RPMI7951 (cell line): ENCODE measurements around the gene AP4S1. TPM values are rescaled to one million over a fixed set of nuclear protein-coding genes. Genes with fewer than 3 reads are reported as not detected.

ENCODE experiments used
- DNase-seq: peaks from one replicate; pipeline ENCODE4 v3.0.0-alpha.2; 2012; ENCODE audit warnings: low read depth
- total RNA-seq: library from RNA; depleted of rRNA; stranded (reverse); fragments of >200 nt; shearing (Covaris generic); gene quantifications from 2 replicates; pipeline ENCODE4 v1.2.3, GENCODE V29; 2014

The AP4S1 gene
- total RNA-seq, 1 experiment from 2014 or later: 3.4 TPM

GRCh38 chr14:31006703-31007102, 18.7 kb upstream of the AP4S1 start:
- DNase-seq: no peak

- no peak for DNase-seq
These were observed 15.4 kb upstream of the AP4S1 start for GRCh38 chr14:31009836-31010574.

DNA sequence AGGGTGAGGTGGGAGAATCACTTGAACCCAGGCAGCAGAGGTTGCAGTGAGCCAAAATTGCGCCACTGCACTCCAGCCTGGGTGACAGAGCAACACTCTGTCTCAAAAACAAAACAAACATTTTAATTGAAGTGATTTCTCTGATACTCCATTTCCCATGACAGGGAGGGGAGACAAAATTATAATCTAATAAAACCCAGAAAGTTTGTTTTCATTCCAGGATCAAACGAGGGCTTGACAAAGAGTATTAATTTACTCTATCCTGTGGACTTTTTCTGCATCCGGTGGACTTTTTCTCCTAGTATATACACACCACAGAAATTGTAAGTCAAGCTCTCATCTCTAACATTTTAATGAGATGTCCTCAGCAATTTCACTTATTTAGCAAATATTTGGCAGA, 14.5 kb upstream of the AP4S1 start:
- DNase-seq: no peak

DNA sequence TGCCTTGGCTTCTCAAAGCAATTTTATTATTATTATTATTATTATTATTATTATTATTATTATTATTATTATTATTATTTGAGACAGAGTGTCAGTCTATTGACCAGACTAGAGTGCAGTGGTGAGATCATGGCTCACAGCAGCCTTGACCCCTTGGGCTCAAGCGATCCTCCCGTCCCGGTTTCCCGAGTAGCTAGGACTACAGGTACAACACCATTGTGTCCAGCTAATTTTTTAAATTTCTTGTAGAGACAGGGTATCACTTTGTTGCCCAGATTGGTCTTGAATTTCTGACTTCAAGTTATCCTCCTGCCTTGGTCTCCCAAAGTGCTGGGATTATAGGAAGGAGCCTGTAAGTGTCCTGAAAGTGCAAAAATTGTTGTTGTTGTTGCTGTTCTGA, 11.6 kb upstream of the AP4S1 start:
- no peak for DNase-seq

DNA sequence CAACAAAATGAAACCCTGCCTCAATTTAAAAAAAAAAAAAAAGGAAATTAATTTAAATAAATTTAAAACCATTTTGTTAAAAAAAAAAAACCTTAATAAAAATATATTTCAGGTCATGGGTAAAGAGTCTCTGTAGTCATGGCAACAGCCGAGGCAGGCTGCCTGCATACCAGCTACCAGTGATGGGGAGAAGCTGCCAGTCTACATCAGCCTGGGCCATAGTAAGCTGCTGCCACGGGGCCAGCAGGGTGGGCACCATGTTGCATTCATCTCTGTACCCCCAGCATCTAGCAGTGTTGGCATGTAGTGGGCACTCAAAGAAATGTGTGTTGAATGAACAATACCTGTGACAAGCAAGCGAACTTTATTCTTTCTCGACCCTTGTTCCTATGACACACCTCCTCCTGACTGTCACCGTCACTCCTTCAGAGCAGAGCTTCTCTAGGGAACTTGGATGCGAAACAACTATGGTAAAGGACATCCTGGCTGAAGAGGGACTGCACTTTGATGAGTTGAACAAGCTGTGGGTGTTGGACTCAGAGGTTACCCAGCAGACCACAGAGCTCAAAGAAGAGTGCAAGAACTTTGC, 7.3 kb upstream of the AP4S1 start:
- DNase-seq: no peak

DNA sequence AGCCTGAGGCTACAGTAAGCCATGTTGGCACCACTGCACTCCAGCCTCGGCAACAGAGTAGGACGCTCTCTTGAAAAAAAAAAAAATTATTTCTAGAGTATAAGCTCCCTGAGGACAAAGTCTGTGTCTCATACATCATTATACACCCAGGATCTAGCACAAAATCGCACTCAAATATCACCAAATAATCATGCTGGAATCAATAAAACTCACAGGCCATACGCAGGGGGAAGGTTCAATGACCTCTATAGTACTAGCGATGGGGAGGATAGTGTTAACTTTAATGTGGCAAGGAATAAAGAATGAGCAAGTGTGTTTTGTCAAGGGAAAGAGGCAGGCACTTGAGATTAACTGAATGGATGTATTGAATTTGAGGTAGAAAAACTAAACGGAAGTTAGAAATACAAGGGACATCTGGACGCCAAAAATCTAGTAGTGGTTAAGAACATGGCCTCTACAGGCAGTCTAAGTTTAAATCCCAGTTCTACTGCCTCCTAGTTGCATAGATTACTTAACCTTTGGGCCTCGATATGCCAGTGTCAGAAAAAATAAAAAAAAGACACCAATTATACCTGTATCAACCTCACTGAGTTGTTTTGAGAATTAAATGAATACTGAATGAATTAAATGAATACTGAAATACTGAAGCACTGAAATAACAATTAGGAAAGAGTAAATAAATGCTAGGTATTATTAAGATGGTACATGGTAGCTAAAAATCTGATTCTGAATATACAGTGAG, 4.4 kb upstream of the AP4S1 start:
- no peak for DNase-seq

DNA sequence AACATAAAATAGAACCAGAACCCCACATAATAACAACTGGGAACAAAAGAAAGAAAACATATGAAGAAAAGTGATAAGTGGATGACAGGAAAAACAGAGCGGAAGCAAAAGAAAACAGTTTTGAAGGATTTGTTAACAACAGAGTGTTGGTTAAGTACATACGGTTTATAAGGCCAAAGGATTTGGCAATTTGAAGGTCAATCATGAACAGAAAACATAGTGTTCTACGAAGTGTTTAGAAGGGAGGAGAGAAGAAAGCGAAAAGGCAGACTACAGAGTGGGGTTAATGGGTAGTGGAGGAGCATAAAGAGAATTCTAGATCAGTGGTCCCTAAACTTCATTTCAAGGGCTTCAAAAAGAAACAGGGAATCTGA, 3.9 kb upstream of the AP4S1 start:
- no peak for DNase-seq

GRCh38 chr14:31022386-31022785, 3.1 kb upstream of the AP4S1 start:
- DNase-seq: no peak

GRCh38 chr14:31024010-31024480, 1.4 kb upstream of the AP4S1 start:
- DNase-seq: no peak

GRCh38 chr14:31024577-31025366, 677 bp upstream of the AP4S1 start:
- DNase-seq: peak; percentile 15

- DNase-seq: no peak
These were observed 614 bp downstream of the AP4S1 start, which contains the start of gene STRN3 for GRCh38 chr14:31026077-31026449. STRN3 (minus strand) TSS chr14:31026379; CDS start chr14:31026185, 194 bp downstream.

DNA sequence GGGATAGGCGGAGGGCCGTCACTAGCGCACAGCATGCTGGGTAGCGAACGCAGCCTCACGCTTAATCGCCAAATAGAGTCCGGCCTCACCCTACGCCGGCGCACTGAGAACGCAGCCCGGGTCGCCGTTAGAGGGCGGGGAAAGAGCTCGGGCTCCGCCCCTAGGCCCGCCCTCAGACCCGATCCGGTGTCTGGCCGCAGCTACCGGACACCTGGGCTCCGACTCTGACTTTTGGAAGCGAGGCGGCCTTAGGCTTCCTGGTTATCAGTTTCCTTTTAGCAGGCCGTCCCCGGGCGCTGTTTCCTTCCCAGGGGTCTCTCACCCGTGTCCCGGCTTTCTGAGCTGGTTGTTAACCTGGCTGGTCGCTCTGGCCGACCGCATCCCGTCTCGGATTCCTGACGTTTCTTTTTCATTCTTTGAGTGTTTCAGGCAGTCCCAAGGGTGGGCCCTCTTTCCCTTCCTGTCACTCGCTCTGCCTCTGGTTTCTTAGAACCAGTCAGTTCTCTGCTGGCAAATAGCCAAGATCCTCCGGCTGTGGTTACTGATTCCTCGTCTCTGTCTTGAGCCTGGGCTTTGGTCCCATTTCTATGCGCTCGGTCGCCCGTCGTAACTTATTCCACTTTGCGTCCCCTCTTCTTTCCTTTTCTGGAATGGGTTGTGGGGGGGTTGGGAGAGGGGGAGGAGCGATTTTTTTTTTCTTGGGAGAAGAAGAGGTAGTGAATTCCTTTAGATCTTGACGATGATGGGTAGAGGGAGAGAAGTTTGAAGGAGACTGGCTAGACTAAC, 1.2 kb downstream of the AP4S1 start:
- DNase-seq: peak; percentile 96

- DNase-seq: no peak
These were observed 2.4 kb downstream of the AP4S1 start for GRCh38 chr14:31027847-31028246.

- DNase-seq: no peak
These were observed 3.8 kb downstream of the AP4S1 start for GRCh38 chr14:31029016-31029970.

DNA sequence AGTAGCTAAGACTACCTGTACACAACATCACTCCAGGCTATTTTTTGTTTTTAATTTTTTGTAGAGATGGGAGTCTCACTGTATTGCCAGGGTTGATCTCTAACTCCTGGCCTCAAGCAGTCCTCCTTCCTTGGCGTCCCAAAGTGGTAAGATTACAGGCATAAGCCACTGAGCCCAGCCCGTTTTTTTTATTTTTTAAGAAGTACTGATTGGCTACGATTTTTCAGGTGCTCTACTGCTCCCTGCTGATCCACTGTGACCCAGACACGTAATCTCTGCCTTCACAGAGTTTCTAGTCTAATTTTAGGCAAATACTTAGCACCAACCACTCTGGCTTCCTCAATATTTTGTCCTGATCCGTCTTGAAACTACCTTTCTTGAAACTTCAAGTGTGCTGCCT, 5.0 kb downstream of the AP4S1 start:
- no peak for DNase-seq

DNA sequence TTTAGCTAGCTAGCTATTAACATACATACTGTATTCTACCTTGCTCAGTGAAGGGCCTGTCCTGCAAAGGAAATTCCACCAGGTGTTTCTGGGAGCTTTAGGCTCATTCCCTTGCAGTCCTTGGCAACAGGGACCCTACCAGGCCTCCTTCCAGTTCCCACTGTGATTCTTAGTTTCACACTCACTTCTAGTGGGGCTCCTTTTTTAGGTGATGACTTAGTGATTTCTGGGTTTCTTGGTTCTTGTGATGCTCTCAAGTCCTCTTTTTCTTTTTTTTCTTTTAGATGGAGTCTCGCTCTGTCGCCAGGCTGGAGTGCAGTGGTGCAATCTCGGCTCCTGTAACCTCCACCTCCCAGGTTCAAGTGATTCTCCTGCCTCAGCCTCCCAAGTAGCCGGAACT, 11.1 kb downstream of the AP4S1 start:
- no peak for DNase-seq

DNA sequence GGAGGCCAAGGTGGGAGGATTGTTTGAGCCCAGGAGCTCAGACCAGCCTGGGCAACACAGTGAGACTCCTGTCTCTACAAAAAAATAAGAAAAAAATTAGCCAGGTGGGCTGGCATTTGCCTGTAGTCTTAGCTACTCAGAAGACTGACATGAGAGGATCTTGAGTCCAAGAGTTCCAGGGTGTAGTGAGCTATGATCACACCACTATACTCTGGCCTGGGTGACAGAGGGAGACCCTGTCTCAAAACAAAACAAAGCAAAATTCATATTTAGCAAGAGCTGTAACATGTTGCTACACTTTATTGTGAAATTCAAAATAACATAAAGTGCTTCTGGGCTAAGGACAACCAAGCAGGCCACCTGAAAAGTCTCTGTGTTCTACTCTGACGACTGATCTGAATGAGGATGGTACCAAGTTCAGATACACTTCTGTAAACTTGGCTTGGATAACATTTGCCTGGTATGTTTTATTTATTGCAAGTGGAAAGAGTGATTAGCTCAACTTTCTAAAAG, 12.3 kb downstream of the AP4S1 start:
- DNase-seq: no peak

GRCh38 chr14:31038521-31039166, 13.2 kb downstream of the AP4S1 start:
- DNase-seq: no peak

GRCh38 chr14:31042300-31042699, 16.9 kb downstream of the AP4S1 start:
- no peak for DNase-seq
